Renal cortex interstitium (tissue), 11 donors: ENCODE data around the gene MYL2. TPM values are rescaled to one million over a fixed set of nuclear protein-coding genes. Genes with fewer than 3 reads are reported as not detected.

Source experiments
- DNase-seq, 11 donors: peaks; one replicate each; pipeline ENCODE4 v3.0.0-alpha.2; 2013; ENCODE audit warnings: low read depth in 9 of 11, low spot score in 4 of 11; ENCODE audit errors: extremely low read depth in 1 of 11
- polyA plus RNA-seq, 3 donors: library from polyadenylated mRNA; unstranded; fragments of 120-200 nt; gene quantifications; one replicate each; pipeline ENCODE4 v1.2.1, GENCODE V29; 2013; ENCODE audit not compliant: insufficient read length in 3 of 3

The MYL2 gene
- polyA plus RNA-seq, 3 donors: 0.20 TPM; not detected in 2

- no peak for DNase-seq
Observed at GRCh38 chr12:110861729-110862128, 58.6 kb downstream of the MYL2 start.

Other genes starting within 250 kb of the MYL2 start
- gene HVCN1, start 231.5 kb downstream of the MYL2 start, polyA plus RNA-seq: 10 to 100 TPM in 1 of 3 donors, 1 to 10 TPM in 2; 8.9 to 11.0 (median 9.8) TPM
- 100 to 1,000 TPM; 163 to 207 (median 177) TPM for gene PPP1CC, start 177.7 kb downstream of the MYL2 start, polyA plus RNA-seq
- gene CCDC63, start 73.6 kb downstream of the MYL2 start, polyA plus RNA-seq: not detected
- 1 to 10 TPM; 8.2 to 9.8 (median 9.3) TPM for gene CUX2, start 113.6 kb upstream of the MYL2 start, polyA plus RNA-seq